Fibroblast of the aortic adventitia (primary cell): ENCODE data around the gene ADGRA3. TPM values are rescaled to one million over a fixed set of nuclear protein-coding genes. Genes with fewer than 3 reads are reported as not detected.

Experiments
- DNase-seq: peaks from one replicate; pipeline ENCODE4 v3.0.0-alpha.2; 2010; ENCODE audit warnings: low read depth
- H3K4me3 ChIP-seq: 2 replicates; pipeline ENCODE4 v1.5.1; 2011; ENCODE audit warnings: low read depth, mild to moderate bottlenecking, control low read depth, low read length, moderate library complexity
- total RNA-seq: library from RNA; depleted of rRNA; stranded (reverse); fragments of >200 nt; gene quantifications from 2 replicates; pipeline ENCODE4 v1.2.3, GENCODE V29; 2012; ENCODE audit warnings: low replicate concordance
- TF ChIP-seq, protein P1 (sequence below): IDR thresholded peaks from 2 replicates; pipeline ENCODE4 v1.5.1; 2011; ENCODE audit warnings: mild to moderate bottlenecking, low read length, control low read depth, inconsistent platforms; ENCODE audit not compliant: insufficient read depth

ADGRA3 gene
- total RNA-seq, 1 donor = 31.9 TPM

- DNase-seq = no peak
- TF ChIP-seq, protein P1, sequence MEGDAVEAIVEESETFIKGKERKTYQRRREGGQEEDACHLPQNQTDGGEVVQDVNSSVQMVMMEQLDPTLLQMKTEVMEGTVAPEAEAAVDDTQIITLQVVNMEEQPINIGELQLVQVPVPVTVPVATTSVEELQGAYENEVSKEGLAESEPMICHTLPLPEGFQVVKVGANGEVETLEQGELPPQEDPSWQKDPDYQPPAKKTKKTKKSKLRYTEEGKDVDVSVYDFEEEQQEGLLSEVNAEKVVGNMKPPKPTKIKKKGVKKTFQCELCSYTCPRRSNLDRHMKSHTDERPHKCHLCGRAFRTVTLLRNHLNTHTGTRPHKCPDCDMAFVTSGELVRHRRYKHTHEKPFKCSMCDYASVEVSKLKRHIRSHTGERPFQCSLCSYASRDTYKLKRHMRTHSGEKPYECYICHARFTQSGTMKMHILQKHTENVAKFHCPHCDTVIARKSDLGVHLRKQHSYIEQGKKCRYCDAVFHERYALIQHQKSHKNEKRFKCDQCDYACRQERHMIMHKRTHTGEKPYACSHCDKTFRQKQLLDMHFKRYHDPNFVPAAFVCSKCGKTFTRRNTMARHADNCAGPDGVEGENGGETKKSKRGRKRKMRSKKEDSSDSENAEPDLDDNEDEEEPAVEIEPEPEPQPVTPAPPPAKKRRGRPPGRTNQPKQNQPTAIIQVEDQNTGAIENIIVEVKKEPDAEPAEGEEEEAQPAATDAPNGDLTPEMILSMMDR = no peak
- no peak overlapping the region for H3K4me3 ChIP-seq
These were observed 7.0 kb upstream of the ADGRA3 start for GRCh38 chr4:22522706-22523501.

GRCh38 chr4:22522206-22522605 is 6.3 kb upstream of the ADGRA3 start:
- DNase-seq = no peak
- H3K4me3 ChIP-seq = no peak overlapping the region
- TF ChIP-seq, protein P1 = no peak

GRCh38 chr4:22521240-22521639 is 5.4 kb upstream of the ADGRA3 start:
- DNase-seq = no peak
- no peak overlapping the region for H3K4me3 ChIP-seq
- TF ChIP-seq, protein P1 = no peak

DNA sequence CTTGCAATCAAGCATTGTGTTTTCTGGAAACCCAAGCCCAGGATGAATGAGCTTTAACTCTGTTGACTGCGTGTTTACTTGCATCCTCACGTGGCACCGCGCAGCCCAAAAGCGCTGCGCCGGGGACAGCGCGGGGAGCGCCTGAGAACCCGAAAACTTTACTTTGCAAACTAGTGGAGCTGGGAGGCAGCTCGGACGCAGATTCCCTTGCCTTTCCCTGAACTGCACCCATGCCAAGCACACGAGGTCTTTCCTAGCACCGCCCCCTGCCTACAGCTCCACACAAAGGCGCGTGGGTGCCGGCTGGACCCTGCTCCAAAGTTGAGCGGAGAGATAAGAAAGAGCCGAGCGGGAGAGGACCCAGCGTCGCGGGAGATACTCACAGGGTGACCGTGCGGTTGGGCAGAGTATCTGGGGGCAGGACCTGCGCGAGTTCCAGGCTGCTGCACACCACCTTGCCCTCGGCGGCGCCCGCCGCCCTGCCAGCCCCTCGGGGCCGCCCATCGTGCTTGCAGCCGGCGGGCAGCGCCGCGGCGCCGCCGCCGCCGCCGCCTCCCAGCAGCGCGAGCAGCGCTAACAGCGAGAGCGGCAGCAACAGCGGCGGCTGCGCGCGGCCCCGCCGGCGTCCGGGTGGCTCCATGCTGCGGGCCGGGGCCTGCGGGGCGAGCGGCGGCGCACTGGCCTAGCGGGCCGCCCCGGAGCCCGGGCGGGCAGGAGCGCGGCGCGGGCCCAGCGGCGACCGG is 550 bp downstream of the ADGRA3 start:
- DNase-seq = peak; percentile 73
- peak overlapping the region; percentile 78 for H3K4me3 ChIP-seq
- TF ChIP-seq, protein P1 = no peak

- peak; percentile 20 for DNase-seq
- TF ChIP-seq, protein P1 = no peak
- peak overlapping the region; percentile 78 for H3K4me3 ChIP-seq
These were observed 1.4 kb downstream of the ADGRA3 start for GRCh38 chr4:22514481-22514880.

GRCh38 chr4:22514001-22514400 is 1.9 kb downstream of the ADGRA3 start:
- peak overlapping the region; percentile 78 for H3K4me3 ChIP-seq
- DNase-seq = peak; percentile 52
- TF ChIP-seq, protein P1 = no peak
